NB4 (cell line): ENCODE data around the gene TEF.
"Not testable (repeated sequence)": the region's sequence is repeated elsewhere in the genome, so short reads cannot be mapped to it uniquely, and the experiment has no call there.

Source experiments
- DNase-seq: peaks from one replicate; pipeline ENCODE4 v3.0.0; 2010; ENCODE audit warnings: low read depth
- H3K4me3 ChIP-seq: one replicate; pipeline ENCODE4 v1.5.1; 2011; ENCODE audit warnings: mild to moderate bottlenecking, low read depth, low read length, moderate library complexity
- CTCF ChIP-seq: IDR thresholded peaks from one replicate; pipeline ENCODE4 v1.5.1; 2012; ENCODE audit warnings: low read depth, low read length
- MYC ChIP-seq: IDR thresholded peaks from 2 replicates; pipeline ENCODE4 v1.6.1; 2011; ENCODE audit warnings: low read depth, low read length
- POLR2A ChIP-seq: IDR thresholded peaks from 2 replicates; pipeline ENCODE4 v1.6.1; 2011; ENCODE audit warnings: mild to moderate bottlenecking; ENCODE audit not compliant: insufficient read length; ENCODE audit errors: extremely low read depth
- TF ChIP-seq, protein P1 (sequence below): IDR thresholded peaks from 2 replicates; pipeline ENCODE4 v1.6.1; 2011; ENCODE audit warnings: low read depth, low read length

Gene TEF

DNA sequence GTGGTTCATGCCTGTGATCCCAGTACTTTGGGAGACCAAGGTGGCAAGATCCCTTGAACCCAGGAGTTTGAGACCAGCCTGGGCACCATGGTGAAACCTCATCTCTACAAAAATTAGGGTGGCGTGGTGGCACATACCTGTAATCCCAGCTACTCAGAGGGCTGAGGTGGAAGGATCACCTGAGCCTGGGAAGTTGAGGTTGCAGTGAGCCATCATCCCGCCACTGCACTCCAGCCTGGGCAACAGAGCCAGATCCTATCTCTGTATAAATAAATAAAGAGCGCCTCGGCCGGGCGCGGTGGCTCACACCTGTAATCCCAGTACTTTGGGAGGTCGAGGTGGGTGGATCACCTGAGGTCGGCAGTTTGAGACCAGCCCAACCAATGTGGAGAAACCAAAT lies 37.0 kb downstream of the TEF start:
- no peak for DNase-seq
- TF ChIP-seq POLR2A (no peak), MYC (no peak), CTCF (no peak)
- TF ChIP-seq, protein P1, sequence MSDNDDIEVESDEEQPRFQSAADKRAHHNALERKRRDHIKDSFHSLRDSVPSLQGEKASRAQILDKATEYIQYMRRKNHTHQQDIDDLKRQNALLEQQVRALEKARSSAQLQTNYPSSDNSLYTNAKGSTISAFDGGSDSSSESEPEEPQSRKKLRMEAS: no peak

DNA sequence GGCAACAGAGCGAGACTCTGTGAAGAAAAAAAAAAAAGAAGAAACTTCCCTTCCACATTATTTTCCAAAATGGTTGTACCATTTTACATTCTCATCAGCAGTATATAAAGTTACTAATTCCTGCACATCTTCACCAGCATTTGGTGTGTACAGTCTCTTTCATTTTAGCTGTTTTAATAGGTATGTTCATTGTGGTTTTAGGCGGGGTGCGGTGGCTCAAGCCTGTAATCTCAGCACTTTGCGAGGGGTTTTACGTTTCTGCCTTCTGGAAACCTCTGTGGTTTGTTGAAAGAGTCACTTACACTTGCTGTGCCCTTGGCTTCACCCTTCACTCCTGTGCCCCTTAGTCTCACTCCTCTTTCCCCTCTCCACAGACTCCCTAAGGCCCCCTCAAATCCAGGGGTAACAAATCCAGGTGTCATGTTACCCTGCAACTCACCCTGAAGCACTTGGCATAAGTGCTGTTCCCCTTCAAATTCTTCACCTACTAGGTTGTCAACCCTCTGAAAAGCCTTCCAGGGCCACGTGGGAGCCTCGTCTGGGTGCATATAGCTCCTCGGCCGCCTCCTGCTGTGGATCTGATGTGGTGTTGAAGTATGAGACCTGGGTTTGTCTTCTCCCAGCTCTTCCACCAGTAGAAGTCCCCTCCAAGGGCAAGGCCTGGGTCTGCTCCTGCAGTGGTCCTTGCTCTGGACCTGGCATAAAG lies 44.1 kb downstream of the TEF start:
- DNase-seq: no peak
- TF ChIP-seq, protein P1: no peak
- no peak for TF ChIP-seq CTCF
- TF ChIP-seq MYC: no peak
- TF ChIP-seq POLR2A: no peak
- no peak overlapping the region for H3K4me3 ChIP-seq

More for the DNA sequence above, 37.0 kb downstream of the TEF start:
- H3K4me3 ChIP-seq: no peak overlapping the region

DNA sequence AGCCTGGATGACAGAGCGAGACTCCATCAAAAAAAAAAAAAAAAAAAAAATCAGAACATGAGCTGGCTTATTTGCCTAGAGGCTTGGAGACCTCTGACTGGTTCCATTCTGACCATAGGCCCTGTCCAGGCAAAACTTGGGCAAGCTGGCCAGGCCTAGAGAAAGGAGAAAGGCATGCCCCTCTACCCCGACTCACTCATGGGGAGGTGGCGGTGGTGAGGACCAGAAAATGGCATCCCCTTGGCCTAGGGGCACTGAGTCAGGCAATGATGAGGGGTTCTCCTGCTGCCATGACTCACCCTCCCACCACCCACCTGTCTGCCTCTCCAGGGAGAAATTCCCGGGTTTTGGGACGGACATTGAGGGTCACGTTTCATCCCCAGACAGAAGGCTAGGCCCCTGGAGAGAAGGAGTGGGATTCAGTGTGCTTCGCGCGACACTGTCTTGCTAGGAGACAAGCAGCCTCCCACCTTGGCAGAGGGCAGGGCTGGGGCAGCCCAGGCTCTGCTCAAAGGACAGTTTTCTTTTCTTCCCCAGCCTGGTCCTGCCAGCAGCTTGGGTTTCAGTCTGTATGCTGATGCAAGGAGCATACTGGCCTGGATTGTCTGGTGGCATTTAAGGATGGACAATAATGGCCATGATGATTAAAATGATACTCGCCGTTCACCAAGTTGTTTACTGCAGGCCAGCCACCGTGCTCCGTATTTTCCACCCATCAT lies 47.6 kb downstream of the TEF start:
- no peak for DNase-seq
- TF ChIP-seq, protein P1: no peak
- TF ChIP-seq CTCF (no peak), MYC (no peak), POLR2A (no peak)
- H3K4me3 ChIP-seq: no peak overlapping the region

GRCh38 chr22:41429951-41430332 lies 48.2 kb downstream of the TEF start:
- H3K4me3 ChIP-seq: no peak overlapping the region
- no peak for TF ChIP-seq CTCF
- no peak for TF ChIP-seq MYC
- TF ChIP-seq, protein P1: no peak
- no peak for TF ChIP-seq POLR2A
- no peak for DNase-seq

GRCh38 chr22:41431656-41432055 lies 49.9 kb downstream of the TEF start:
- no peak overlapping the region for H3K4me3 ChIP-seq
- TF ChIP-seq CTCF (no peak), MYC (no peak), POLR2A (no peak)
- TF ChIP-seq, protein P1: no peak
- no peak for DNase-seq

DNA sequence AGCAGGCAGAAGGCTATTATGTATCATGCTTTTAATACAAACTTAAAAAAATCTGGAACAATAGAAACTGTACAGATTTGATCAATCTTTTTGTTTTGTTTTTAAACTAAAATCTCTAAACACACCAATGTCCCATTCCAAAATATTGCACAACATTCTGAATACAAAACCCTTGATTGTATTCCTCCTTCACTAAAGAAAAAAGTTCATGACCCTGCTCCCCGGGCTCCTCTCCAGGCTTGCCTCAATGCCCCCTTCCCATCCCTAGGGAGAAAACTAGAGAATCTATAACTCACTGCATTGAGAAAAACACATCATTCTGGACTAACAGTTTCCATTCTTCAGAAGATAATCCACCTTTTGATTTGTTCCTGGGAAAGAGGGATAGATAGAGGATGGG lies 51.7 kb downstream of the TEF start:
- not testable (repeated sequence) for DNase-seq, H3K4me3 ChIP-seq

GRCh38 chr22:41434361-41435003 lies 52.7 kb downstream of the TEF start:
- not testable (repeated sequence) for H3K4me3 ChIP-seq, DNase-seq
